Neutrophil (primary cell): ENCODE measurements around the gene PTPRJ.

ENCODE experiments used
- H3K27ac ChIP-seq: fragments of 200-600 bp; sonication (generic); 2 replicates; pipeline ENCODE4 v1.5.1; 2016; ENCODE audit warnings: mild to moderate bottlenecking, moderate library complexity
- H3K27me3 ChIP-seq: fragments of 200-600 bp; sonication (generic); 2 replicates; pipeline ENCODE4 v1.6.0; 2016; ENCODE audit warnings: mild to moderate bottlenecking
- H3K36me3 ChIP-seq: fragments of 200-600 bp; sonication (generic); 2 replicates; pipeline ENCODE4 v1.5.1; 2017
- H3K4me1 ChIP-seq, 2 experiments: fragments of 200-600 bp in 1 of 2; sonication (generic) in 1 of 2; 1 replicate in 1 of 2; 2 replicates in 1 of 2; pipeline versions ENCODE4 v1.5.1 to v1.6.1; 2013 to 2016; ENCODE audit warnings: low read depth in 1 of 2, low read length in 1 of 2, mild to moderate bottlenecking in 1 of 2, moderate library complexity in 1 of 2; ENCODE audit not compliant: control insufficient read depth in 1 of 2, insufficient read depth in 1 of 2
- H3K4me3 ChIP-seq, 2 experiments: fragments of 200-600 bp in 1 of 2; sonication (generic) in 1 of 2; 1 replicate in 1 of 2; 2 replicates in 1 of 2; pipeline ENCODE4 v1.5.1; 2013 to 2016; ENCODE audit warnings: low read depth in 1 of 2, low read length in 1 of 2, mild to moderate bottlenecking in 1 of 2, moderate library complexity in 1 of 2
- H3K9me3 ChIP-seq: fragments of 200-600 bp; sonication (generic); 2 replicates; pipeline ENCODE4 v1.5.1; 2016
- TF ChIP-seq, protein P1 (sequence below): fragments of 200-600 bp; sonication (generic); IDR thresholded peaks from 2 replicates; pipeline ENCODE4 v1.5.1; 2016; ENCODE audit warnings: antibody characterized with exemption

PTPRJ gene

DNA sequence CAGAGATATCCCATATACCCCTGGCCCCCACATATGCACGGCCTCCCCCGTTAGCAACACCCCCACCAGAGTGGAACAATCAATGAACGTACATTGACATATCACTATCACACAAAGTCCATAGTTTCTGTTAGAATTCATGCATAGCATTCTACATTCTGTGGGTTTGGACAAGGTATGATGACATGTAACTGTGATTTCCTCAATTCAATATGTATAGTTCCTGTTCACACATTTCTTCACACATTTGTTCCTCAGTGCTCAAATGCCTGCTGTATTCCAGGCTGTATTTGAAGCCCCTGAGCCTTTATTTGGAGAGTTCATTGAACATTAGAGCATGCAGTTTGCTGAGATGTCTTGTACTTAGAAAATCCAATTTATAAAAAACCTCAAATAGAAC lies 69.9 kb downstream of the PTPRJ start:
- Histone ChIP-seq H3K27ac (peak overlapping the region; percentile 95), H3K9me3 (no peaks in the 10 kb centered on the region), H3K27me3 (no peaks in the 10 kb centered on the region), H3K4me1 (peaks cover 91 to 95% of the 10 kb centered on the region in 2 experiments), H3K4me3 (peak overlapping the region; percentile 19 to 30), H3K36me3 (no peaks in the 10 kb centered on the region)
- TF ChIP-seq, protein P1, sequence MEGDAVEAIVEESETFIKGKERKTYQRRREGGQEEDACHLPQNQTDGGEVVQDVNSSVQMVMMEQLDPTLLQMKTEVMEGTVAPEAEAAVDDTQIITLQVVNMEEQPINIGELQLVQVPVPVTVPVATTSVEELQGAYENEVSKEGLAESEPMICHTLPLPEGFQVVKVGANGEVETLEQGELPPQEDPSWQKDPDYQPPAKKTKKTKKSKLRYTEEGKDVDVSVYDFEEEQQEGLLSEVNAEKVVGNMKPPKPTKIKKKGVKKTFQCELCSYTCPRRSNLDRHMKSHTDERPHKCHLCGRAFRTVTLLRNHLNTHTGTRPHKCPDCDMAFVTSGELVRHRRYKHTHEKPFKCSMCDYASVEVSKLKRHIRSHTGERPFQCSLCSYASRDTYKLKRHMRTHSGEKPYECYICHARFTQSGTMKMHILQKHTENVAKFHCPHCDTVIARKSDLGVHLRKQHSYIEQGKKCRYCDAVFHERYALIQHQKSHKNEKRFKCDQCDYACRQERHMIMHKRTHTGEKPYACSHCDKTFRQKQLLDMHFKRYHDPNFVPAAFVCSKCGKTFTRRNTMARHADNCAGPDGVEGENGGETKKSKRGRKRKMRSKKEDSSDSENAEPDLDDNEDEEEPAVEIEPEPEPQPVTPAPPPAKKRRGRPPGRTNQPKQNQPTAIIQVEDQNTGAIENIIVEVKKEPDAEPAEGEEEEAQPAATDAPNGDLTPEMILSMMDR, result no peak

DNA sequence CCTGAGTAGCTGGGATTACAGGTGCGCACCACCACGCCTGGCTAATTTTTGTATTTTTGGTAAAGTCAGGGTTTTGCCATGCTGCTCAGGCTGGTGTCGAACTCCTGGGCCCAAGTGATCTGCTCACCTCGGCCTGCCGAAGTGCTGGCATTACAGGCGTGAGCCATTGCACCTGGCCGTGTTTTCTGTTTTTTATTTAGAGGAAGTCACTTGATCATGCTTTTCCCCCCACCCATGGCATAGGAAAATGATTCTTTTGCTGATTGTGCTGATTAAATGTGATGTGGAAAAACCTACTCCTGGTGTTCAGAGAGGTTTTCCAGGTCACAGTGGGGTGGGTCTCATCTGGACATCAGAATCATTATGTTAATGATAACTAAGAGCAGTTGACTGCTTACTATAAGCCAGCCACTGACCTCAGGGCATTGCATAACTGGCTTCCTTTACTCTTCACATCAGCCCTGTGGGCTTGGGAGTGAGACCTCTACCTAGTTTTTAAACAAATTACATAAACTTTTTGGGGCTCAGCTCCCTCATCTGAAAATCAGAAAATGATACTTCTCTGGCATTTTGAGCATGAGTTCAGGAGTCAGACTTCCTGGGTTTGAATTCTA lies 71.0 kb downstream of the PTPRJ start:
- Histone ChIP-seq H3K27ac (peak overlapping the region; percentile 95), H3K4me3 (peak overlapping the region; percentile 30 to 50), H3K27me3 (no peaks in the 10 kb centered on the region), H3K9me3 (no peaks in the 10 kb centered on the region), H3K4me1 (peaks cover 91 to 95% of the 10 kb centered on the region in 2 experiments), H3K36me3 (no peaks in the 10 kb centered on the region)
- TF ChIP-seq, protein P1, result no peak

DNA sequence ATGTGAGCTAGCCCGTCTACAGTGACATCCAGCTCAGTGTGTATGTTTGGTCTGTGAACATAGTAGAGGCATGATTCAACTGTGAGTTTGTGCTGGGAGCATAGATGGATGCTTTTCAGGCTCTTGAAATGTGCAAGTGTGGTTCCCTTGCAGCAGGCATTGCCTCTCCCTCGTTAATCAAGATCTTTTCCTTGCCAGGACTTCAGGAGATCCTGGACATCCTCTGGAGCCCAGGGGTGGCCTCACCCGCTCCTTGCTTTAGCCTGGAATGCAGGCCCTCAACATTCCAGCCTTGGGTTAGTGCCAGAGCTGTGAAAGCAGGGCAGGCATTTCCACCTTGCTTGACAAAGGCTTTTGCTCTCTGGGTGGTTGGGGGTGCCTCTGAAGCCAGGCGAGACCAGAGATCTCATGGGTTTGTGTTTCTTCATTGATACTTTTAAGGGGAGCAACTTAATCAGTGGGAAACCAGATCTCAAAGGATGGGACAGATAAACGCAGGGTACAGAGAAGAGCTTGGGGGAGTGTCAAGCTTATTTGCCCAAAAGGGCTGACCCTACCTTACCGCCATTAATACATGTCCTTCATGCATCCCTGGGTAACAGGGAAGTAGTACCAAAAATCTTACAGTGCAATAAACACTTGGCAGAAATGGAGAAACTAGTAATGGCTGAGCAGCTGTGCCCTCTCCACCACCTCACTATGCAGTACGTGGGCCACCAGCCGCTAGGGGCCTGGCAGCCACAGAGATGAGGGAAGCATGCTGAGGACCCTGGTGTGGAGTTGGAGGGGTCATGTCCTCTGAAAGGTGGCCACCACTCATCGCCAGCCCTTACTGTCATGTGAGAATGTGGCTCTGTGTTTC lies 72.1 kb downstream of the PTPRJ start:
- H3K4me3 ChIP-seq, result peak overlapping the region; percentile 30 to 50
- H3K27ac ChIP-seq, result peak overlapping the region; percentile 95
- TF ChIP-seq, protein P1, result no peak
- H3K9me3 ChIP-seq, result no peaks in the 10 kb centered on the region
- H3K4me1 ChIP-seq, result peaks cover 93 to 96% of the 10 kb centered on the region in 2 experiments
- H3K27me3 ChIP-seq, result no peaks in the 10 kb centered on the region
- H3K36me3 ChIP-seq, result peaks cover 5% of the 10 kb centered on the region

DNA sequence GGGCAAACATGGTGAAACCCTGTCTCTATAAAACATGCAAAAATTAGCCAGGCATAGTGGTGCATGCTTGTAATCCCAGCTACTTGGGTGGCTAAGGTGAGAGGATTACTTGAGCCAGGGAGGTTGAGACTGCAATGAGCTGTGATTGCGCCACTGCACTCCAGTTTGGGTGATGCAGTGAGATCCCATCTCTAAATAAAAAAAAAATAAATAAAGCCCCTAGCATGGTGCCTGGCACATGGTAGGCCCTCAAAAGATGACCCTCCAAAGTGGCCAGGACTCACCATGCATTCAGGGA lies 74.6 kb downstream of the PTPRJ start:
- TF ChIP-seq, protein P1, result no peak
- H3K27me3 ChIP-seq, result no peaks in the 10 kb centered on the region
- H3K4me1 ChIP-seq, result peaks cover 70 to 84% of the 10 kb centered on the region in 2 experiments
- peak overlapping the region; percentile 78 for H3K27ac ChIP-seq
- H3K36me3 ChIP-seq, result peaks cover 5% of the 10 kb centered on the region
- H3K9me3 ChIP-seq, result no peaks in the 10 kb centered on the region
- H3K4me3 ChIP-seq, result peak overlapping the region; percentile 46

DNA sequence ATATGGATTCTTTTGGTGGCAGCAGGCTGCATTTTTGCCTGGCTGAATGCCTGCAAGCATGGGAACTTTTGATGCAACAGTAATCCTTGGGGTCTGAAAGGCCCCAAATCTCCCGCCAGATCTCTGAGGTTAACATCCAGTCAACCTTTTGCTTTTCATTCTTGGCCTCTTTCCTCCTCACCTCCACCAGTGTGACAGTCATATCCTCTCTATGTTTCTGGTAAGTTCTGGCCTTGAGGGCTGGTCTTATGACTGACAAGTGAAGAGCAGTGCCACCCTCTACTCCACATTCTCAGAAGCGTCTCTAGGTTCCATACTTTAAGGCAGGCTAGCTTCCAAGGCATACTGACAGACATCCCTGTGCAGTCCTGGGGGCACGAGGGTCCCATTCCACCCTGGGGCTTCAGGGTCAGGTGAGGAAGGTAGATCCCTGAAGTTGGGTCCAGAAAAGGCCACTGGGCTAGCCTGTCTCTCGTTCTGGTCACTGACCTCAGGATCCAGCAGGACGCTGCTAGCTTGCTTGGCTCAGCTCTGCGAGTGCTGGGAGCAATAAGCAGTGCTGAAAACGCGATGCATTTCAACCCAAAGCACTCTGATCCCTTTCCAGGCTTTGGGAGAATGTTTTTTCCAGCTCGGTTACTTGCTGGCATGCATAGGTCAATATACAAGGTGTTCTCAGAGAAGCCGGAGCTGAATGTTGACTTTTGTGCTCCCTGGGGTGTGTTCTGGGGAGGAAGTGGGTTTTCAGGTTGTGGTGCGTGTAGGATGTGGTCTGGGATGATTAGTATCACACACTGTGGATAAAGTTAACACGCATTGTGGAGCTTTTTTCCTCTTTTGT lies 75.2 kb downstream of the PTPRJ start:
- TF ChIP-seq, protein P1, result no peak
- peak overlapping the region; percentile 78 for H3K27ac ChIP-seq
- H3K27me3 ChIP-seq, result no peaks in the 10 kb centered on the region
- no peaks in the 10 kb centered on the region for H3K9me3 ChIP-seq
- peak overlapping the region; percentile 22 to 46 for H3K4me3 ChIP-seq
- peaks cover 5% of the 10 kb centered on the region for H3K36me3 ChIP-seq
- peaks cover 65 to 80% of the 10 kb centered on the region in 2 experiments for H3K4me1 ChIP-seq
